ENCODE results near the gene AMPD3.

DNA sequence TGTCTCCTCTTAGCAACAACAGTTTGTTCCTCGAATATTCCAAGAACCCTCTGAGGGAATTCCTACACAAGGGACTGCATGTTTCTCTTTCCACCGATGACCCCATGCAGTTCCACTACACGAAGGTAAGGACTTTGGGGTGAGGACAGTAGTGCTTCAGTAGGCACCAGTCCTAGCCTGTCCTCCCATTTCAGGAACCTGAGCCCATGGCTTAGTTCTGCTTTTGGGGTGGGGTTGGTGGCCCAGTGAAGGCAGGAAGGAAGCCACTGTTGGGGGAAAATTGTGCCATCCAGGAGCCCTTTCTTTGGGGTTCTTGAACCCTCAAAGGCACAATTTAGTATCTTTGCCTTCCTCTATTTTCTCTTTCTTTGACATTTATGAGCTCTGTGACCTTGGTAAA lies 47.7 kb downstream of the AMPD3 start:
- TF ChIP-seq, protein P1, sequence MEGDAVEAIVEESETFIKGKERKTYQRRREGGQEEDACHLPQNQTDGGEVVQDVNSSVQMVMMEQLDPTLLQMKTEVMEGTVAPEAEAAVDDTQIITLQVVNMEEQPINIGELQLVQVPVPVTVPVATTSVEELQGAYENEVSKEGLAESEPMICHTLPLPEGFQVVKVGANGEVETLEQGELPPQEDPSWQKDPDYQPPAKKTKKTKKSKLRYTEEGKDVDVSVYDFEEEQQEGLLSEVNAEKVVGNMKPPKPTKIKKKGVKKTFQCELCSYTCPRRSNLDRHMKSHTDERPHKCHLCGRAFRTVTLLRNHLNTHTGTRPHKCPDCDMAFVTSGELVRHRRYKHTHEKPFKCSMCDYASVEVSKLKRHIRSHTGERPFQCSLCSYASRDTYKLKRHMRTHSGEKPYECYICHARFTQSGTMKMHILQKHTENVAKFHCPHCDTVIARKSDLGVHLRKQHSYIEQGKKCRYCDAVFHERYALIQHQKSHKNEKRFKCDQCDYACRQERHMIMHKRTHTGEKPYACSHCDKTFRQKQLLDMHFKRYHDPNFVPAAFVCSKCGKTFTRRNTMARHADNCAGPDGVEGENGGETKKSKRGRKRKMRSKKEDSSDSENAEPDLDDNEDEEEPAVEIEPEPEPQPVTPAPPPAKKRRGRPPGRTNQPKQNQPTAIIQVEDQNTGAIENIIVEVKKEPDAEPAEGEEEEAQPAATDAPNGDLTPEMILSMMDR (IDR thresholded peaks at IDR 0.05; ENCODE audit: low read length): no peak
- no peak for TF ChIP-seq EZH2 (optimal IDR thresholded peaks at IDR 0.05; ENCODE audit: low read depth, low read length)

Measured in MM.1S (cell line).